GM21576 (cell line): Measurements from ENCODE around the gene DLST.

Experiments used
- ATAC-seq: cut with Tn5 transposase; IDR thresholded peaks from one replicate; pipeline ENCODE4 v1.9.1; 2021; ENCODE audit warnings: mild to moderate bottlenecking, moderate library complexity; ENCODE audit not compliant: unreplicated experiment

DLST gene

GRCh38 chr14:74881431-74882102, at the start of gene DLST:
TSS of gene DLST (plus strand) at chr14:74881916. CDS start at chr14:74881954, 38 bp downstream.
- peak; percentile 82 for ATAC-seq

- ATAC-seq: no peak
Observed at GRCh38 chr14:74832849-74833248, 48.9 kb upstream of the DLST start.

- no peak for ATAC-seq
Observed at GRCh38 chr14:74834692-74835392, 46.9 kb upstream of the DLST start.

GRCh38 chr14:74835645-74836250, 46.0 kb upstream of the DLST start:
- ATAC-seq: no peak

GRCh38 chr14:74836251-74836960, 45.3 kb upstream of the DLST start:
- ATAC-seq: no peak

- ATAC-seq: no peak
Observed at GRCh38 chr14:74838166-74838565, 43.5 kb upstream of the DLST start.

DNA sequence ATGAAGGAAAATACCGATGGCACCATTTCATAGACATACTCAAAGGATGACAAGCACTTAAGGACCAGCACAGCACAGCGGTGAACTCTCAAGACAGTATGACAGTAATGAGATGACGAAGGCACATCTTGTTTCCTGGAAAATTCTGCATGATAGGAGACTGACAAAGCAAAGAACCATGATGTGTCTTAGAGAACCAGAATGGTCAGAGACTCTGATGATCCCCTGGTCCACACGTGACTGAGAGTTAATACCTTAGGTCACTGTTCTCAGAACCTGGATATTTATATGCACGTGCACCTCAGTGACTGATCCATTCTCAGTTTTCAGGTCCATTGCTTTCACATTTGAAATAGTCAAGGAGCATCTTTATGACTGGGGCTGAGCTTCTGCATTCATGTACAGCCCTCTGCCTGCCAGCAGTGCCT, 41.1 kb upstream of the DLST start:
- peak; percentile 38 for ATAC-seq

DNA sequence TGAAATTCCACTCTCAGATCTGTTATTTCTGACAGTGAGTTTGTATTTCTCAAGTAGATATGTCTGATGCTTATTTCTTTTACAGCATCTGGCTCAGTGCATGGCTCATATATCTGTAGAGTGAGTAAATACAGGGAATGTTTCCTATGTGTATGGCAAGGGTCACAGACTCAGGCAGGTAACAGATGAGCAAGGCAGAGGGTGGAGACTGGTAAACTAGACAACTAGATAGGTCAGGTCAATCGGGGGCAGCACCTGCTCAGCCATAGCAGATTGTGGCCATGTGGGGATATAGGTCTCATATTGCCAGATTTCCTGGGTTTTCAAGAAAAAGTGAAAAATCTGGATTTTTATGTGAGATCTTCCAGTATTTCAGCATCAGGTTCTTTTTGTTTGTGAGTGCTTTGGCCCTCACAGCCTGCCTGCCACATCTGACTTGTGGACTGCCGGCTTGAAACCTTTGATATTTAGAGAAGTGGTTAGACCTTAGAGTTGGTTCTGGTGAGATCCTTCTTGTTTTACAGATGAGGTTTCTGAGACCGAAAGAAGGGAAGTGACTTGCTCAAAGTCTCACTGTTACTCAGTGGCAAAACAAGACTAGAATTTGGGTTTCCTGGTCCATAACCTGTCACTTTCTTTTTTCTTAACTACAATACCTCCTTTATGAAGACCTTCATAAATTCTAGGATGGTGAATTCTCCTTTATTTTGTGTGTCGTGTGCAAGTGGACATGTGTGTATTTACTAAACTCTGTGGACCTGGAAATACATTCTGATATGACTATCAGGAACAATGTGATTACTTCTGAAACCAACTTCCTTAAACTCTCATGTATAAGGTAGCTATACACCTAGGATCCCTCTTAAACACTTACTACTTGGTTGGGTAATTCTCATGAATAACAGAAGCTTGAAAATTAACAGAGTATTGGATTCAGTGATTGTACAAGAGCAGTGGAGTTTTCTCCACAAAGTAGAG, 40.2 kb upstream of the DLST start:
- ATAC-seq: peak; percentile 70

GRCh38 chr14:74843653-74844052, 38.1 kb upstream of the DLST start:
- no peak for ATAC-seq

DNA sequence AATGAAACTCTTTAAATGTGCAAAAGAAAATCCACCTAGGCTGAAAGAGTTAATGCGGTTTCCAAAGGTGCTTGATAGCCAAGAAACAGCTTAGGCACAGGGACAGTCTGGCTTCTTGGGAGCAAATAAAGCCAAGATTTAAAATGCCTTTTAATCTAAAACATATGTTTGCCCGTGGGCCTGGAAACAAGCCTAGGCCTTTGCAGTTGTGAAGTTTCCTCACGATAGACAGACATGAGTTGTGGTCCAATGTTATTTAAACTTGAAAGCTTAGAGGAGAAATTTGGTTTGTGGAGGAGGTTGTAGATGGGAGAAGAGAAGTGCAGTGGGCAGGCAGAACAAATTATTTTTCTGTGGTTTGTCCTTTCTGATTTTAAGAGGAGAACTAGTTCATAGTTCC, 35.5 kb upstream of the DLST start:
- no peak for ATAC-seq

DNA sequence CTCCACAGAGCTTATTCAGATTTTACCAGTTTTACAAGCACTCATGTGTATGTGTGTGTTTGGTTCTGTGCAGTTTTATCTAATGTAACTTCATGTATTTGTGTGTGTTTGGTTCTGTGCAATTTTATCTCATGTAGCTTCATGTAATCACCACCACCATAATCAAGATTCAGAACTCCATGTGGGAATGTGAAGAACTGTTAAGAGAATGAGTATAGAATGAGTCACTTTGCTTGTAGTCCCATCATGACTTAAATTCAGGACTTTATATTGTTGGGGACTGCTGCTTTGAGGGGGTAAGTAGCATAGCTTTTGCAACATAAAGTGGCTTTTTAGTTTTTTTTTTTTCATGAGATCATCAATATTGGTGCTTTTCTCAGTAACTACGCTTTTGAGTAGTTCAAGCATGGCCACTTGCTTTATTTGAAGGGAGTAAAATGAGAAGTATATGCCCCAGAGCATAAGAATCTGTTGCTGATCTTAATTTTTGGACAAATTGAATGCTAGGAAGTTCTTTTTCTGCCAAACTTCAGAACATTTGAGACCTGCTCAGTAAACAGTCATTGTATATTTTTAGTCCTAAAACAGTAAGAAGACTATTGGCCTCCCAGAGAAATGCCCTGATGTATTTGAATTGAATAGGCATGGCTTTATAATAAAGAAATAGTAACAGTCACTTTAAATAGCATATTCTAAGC, 34.6 kb upstream of the DLST start:
- no peak for ATAC-seq

DNA sequence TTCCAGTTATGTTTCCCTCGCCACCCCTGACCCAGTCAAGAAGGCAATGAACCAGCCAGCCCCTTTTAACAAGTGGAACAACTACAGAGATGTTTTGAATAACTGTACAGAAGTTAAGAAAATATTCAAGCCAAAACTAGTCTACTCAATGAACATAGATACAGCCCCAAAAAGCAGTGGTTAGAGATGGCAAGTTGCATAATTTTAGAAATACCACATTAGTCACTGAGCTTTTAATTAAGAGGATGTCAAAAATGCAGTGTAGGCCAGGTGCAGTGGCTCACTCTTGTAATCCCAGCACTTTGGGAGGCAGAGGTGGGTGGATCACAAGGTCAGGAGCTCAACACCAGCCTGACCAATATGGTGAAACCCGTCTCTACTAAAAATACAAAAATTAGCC, 32.9 kb upstream of the DLST start:
- ATAC-seq: no peak

- no peak for ATAC-seq
Observed at GRCh38 chr14:74852922-74853530, 28.7 kb upstream of the DLST start.

- no peak for ATAC-seq
Observed at GRCh38 chr14:74853581-74853980, 28.1 kb upstream of the DLST start.

- no peak for ATAC-seq
Observed at GRCh38 chr14:74855021-74855420, 26.7 kb upstream of the DLST start.

DNA sequence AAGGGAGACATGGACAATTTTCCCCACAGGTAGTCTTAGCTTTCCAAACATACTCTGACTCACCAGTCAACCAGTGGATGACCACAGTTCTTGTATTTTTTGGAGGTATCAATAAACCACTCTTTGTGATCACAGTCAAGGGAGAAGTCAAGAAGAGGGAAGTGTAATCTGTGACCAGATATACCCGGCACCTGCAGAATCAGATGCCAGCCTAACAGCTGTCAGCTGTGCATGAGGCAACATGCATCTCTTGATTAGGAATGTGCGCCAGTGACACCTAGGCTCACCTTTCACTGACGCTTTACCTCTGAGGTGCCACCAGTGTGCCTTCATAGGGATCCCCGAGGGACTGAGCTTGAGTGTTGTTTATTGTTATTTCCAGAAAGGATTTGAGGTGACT, 25.8 kb upstream of the DLST start:
- no peak for ATAC-seq

- no peak for ATAC-seq
Observed at GRCh38 chr14:74856366-74856765, 25.4 kb upstream of the DLST start.

DNA sequence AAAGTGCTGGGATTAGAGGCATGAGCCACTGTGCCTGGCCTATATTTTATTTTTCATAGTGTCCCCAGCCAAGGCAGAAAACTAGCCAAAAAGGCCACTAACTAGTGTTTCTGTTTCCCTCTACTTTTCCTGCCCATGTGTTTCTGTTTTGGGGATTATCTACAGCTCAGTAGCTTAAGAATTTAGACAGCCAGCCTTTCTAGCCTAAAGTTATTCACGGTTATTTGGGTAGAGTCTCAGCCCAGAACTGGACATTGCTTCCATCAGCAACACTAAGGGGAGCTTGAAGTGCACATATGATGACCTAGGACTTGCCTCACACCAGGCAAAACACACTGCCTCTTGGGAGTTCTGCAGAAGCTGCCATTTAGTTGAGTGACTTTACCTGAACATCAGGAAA, 23.7 kb upstream of the DLST start:
- no peak for ATAC-seq
